Activated CD8-positive, alpha-beta T cell treated with anti-CD3 and anti-CD28 coated beads for 36 hours (primary cell): ENCODE measurements around the gene ZNF609. TPM values are rescaled to one million over a fixed set of nuclear protein-coding genes. Genes with fewer than 3 reads are reported as not detected.
"Not testable (repeated sequence)": the region's sequence is repeated elsewhere in the genome, so short reads cannot be mapped to it uniquely, and the experiment has no call there.

Experiments used
- ATAC-seq: fragments of 200-7000 bp; cut with Tn5 transposase; one replicate; pipeline ENCODE4 v1.10.0; 2021; ENCODE audit warnings: mild to moderate bottlenecking, moderate library complexity
- CTCF ChIA-PET: fragments of 350-600 bp; sonication (Branson Sonifier 250); formaldehyde crosslinking; loops from one replicate; lab custom pipeline; 2021; ENCODE audit warnings: antibody characterized with exemption; lab: Charles Lee
- POLR2A ChIA-PET: fragments of 350-600 bp; sonication (Branson Sonifier 250); formaldehyde crosslinking; loops from one replicate; lab custom pipeline; 2021; ENCODE audit warnings: antibody characterized with exemption; lab: Charles Lee
- DNase-seq: peaks from one replicate; pipeline ENCODE4 v3.0.0-alpha.2; 2020
- H3K27ac Mint-ChIP-seq: one replicate; pipeline ENCODE4 v1.8.0; 2021; ENCODE audit warnings: mild to moderate bottlenecking, mixed read lengths
- H3K27me3 Mint-ChIP-seq: one replicate; pipeline ENCODE4 v1.8.0; 2021; ENCODE audit warnings: mixed read lengths
- H3K36me3 Mint-ChIP-seq: one replicate; pipeline ENCODE4 v1.8.0; 2021; ENCODE audit warnings: low read depth, mixed read lengths
- H3K4me1 Mint-ChIP-seq: one replicate; pipeline ENCODE4 v1.8.0; 2021; ENCODE audit warnings: low read depth, mixed read lengths
- H3K4me3 Mint-ChIP-seq: one replicate; pipeline ENCODE4 v1.8.0; 2021; ENCODE audit warnings: mild to moderate bottlenecking, moderate library complexity, mixed read lengths
- H3K9me3 Mint-ChIP-seq: one replicate; pipeline ENCODE4 v1.8.0; 2021; ENCODE audit warnings: mixed read lengths
- CTCF ChIP-seq: fragments of 200-600 bp; IDR thresholded peaks from one replicate; pipeline ENCODE4 v1.8.0; 2022; ENCODE audit warnings: antibody characterized with exemption, mild to moderate bottlenecking
- intact Hi-C: fragments of 100-400 bp; cut with micrococcal nuclease; formaldehyde crosslinking; loops from one replicate; pipeline ENCODE4 v1.10.0; 2022
- total RNA-seq, 2 experiments: library from RNA; stranded (reverse); gene quantifications; one replicate each; pipeline ENCODE4 v1.2.3, GENCODE V29; 2021

Gene ZNF609
- total RNA-seq, 2 experiments from 2014 or later: 37.2 to 39.6 TPM

DNA sequence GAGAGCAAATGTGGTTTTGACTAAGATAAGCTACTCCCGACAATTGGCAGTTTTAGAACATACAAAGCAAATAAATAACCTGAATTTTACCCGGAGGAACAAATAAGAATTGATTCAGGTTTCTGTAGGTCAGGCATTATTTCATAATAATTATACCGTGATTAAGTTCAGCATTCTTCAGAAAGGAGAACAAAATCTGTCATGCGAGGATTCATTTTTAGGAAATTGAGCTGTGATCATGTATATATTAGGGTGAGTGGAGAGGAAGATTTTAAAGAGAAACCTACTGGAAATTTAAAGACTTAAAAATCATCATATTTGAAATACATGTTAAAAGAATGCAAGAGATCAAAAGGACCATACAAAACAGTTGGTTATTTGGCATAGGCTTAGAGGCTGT, 20.5 kb downstream of the ZNF609 start:
- no peaks in the 10 kb centered on the region for H3K9me3 Mint-ChIP-seq
- ATAC-seq: no peak
- ChIA-PET POLR2A (interaction anchor here (0.5 kb wide), 1 partner anchor 239 kb away, joined by 3 read pairs; no protein-coding TSS in a partner anchor), CTCF (no interaction called here)
- H3K4me3 Mint-ChIP-seq: no peak overlapping the region
- H3K36me3 Mint-ChIP-seq: peaks cover 16% of the 10 kb centered on the region
- TF ChIP-seq CTCF: no peak
- H3K27me3 Mint-ChIP-seq: no peaks in the 10 kb centered on the region
- peaks cover 31% of the 10 kb centered on the region for H3K4me1 Mint-ChIP-seq
- DNase-seq: no peak
- H3K27ac Mint-ChIP-seq: no peak overlapping the region
- intact Hi-C loops: no loop called here

- Mint-ChIP-seq H3K4me1 (peaks cover 21% of the 10 kb centered on the region), H3K27me3 (no peaks in the 10 kb centered on the region), H3K36me3 (peaks cover 18% of the 10 kb centered on the region), H3K27ac (peak overlapping the region; percentile 29), H3K4me3 (no peak overlapping the region), H3K9me3 (no peaks in the 10 kb centered on the region)
- CTCF ChIA-PET: no interaction called here
- POLR2A ChIA-PET: interaction anchor here (0.7 kb wide), 1 partner anchor 219 kb away, joined by 3 read pairs; no protein-coding TSS in a partner anchor
- intact Hi-C loops: no loop called here
- DNase-seq (no peak), ATAC-seq (no peak)
- TF ChIP-seq CTCF: no peak
Observed at GRCh38 chr15:64483749-64484148, 23.4 kb downstream of the ZNF609 start.

GRCh38 chr15:64485796-64486195, 25.4 kb downstream of the ZNF609 start:
- no peak for ATAC-seq
- TF ChIP-seq CTCF: no peak
- intact Hi-C loops: no loop called here
- no peaks in the 10 kb centered on the region for H3K9me3 Mint-ChIP-seq
- no peaks in the 10 kb centered on the region for H3K27me3 Mint-ChIP-seq
- peaks cover 23% of the 10 kb centered on the region for H3K4me1 Mint-ChIP-seq
- H3K27ac Mint-ChIP-seq: no peak overlapping the region
- H3K4me3 Mint-ChIP-seq: no peak overlapping the region
- peaks cover 26% of the 10 kb centered on the region for H3K36me3 Mint-ChIP-seq
- ChIA-PET CTCF (no interaction called here), POLR2A (no interaction called here)
- no peak for DNase-seq

- CTCF ChIA-PET: interaction anchor here (0.9 kb wide), 1 partner anchor 54 kb away, joined by 3 read pairs; no protein-coding TSS in a partner anchor
- no peak overlapping the region for H3K4me3 Mint-ChIP-seq
- no peak overlapping the region for H3K27ac Mint-ChIP-seq
- H3K9me3 Mint-ChIP-seq: no peaks in the 10 kb centered on the region
- peaks cover 39% of the 10 kb centered on the region for H3K4me1 Mint-ChIP-seq
- no peak for DNase-seq
- intact Hi-C loops: no loop called here
- peaks cover 27% of the 10 kb centered on the region for H3K36me3 Mint-ChIP-seq
- H3K27me3 Mint-ChIP-seq: no peaks in the 10 kb centered on the region
- ATAC-seq: no peak
- POLR2A ChIA-PET: interaction anchor here (1.0 to 1.4 kb wide), 2 partner anchors 10 to 14 kb away, joined by 3 to 4 read pairs; no protein-coding TSS in a partner anchor
- TF ChIP-seq CTCF: no peak
Observed at GRCh38 chr15:64490598-64491259, 30.4 kb downstream of the ZNF609 start.

GRCh38 chr15:64493641-64494040, 33.3 kb downstream of the ZNF609 start:
- Mint-ChIP-seq H3K27ac (no peak overlapping the region), H3K36me3 (peaks cover 32% of the 10 kb centered on the region), H3K9me3 (no peaks in the 10 kb centered on the region), H3K4me1 (peaks cover 52% of the 10 kb centered on the region), H3K4me3 (no peak overlapping the region), H3K27me3 (no peaks in the 10 kb centered on the region)
- ChIA-PET POLR2A (no interaction called here), CTCF (no interaction called here)
- DNase-seq (no peak), ATAC-seq (no peak)
- intact Hi-C loops: no loop called here
- no peak for TF ChIP-seq CTCF

- ATAC-seq, H3K27me3 Mint-ChIP-seq, H3K9me3 Mint-ChIP-seq, CTCF ChIA-PET, intact Hi-C loops, H3K27ac Mint-ChIP-seq, DNase-seq, POLR2A ChIA-PET, H3K4me3 Mint-ChIP-seq: not testable (repeated sequence)
- Mint-ChIP-seq H3K36me3 (peaks cover 44% of the 10 kb centered on the region), H3K4me1 (peaks cover 68% of the 10 kb centered on the region)
Observed at GRCh38 chr15:64495968-64496367, 35.6 kb downstream of the ZNF609 start.
